Esophagus squamous epithelium (tissue), 5 donors: ENCODE results near the gene SLC25A48. TPM values are rescaled to one million over a fixed set of nuclear protein-coding genes. Genes with fewer than 3 reads are reported as not detected.
"Not testable (repeated sequence)": the region's sequence is repeated elsewhere in the genome, so short reads cannot be mapped to it uniquely, and the experiment has no call there.

Experiments
- DNase-seq: peaks from one replicate; lab custom pipeline; 2025; lab: John Stamatoyannopoulos, UW
- H3K27ac ChIP-seq, 4 donors: fragments of 200-600 bp; sonication (generic); one replicate each; pipeline ENCODE4 v1.5.1; 2016 to 2019; ENCODE audit warnings: mild to moderate bottlenecking in 1 of 4
- H3K27me3 ChIP-seq, 4 donors: fragments of 200-600 bp; sonication (generic); 1 replicate in 3 of 4; 2 replicates in 1 of 4; pipeline versions ENCODE4 v1.5.1 to v1.6.0; 2017 to 2021; ENCODE audit warnings: antibody characterized with exemption in 1 of 4
- H3K36me3 ChIP-seq, 3 donors: fragments of 200-600 bp; sonication (generic); one replicate each; pipeline ENCODE4 v1.5.1; 2016 to 2019
- H3K4me1 ChIP-seq, 3 donors: fragments of 200-600 bp; sonication (generic); one replicate each; pipeline ENCODE4 v1.5.1; 2017 to 2019
- H3K4me3 ChIP-seq, 4 donors: fragments of 200-600 bp; sonication (generic); 1 replicate in 3 of 4; 2 replicates in 1 of 4; pipeline ENCODE4 v1.5.1; 2016 to 2019; ENCODE audit warnings: mild to moderate bottlenecking in 2 of 4, moderate library complexity in 1 of 4
- H3K9me3 ChIP-seq, 3 donors: fragments of 200-600 bp; sonication (generic); one replicate each; pipeline ENCODE4 v1.5.1; 2016 to 2019
- CTCF ChIP-seq, 6 experiments: fragments of 450-650 bp in 4 of 6; fragments of 200-600 bp in 2 of 6; sonication (generic) in 2 of 6; IDR thresholded peaks; one replicate each; pipeline ENCODE4 v1.5.1; 2016 to 2019; ENCODE audit warnings: antibody characterized with exemption in 6 of 6, mild to moderate bottlenecking in 4 of 6, moderate library complexity in 4 of 6
- POLR2A ChIP-seq, 4 donors: fragments of 450-650 bp; IDR thresholded peaks; one replicate each; pipeline ENCODE4 v1.6.1; 2017; ENCODE audit warnings: antibody characterized with exemption in 4 of 4, mild to moderate bottlenecking in 4 of 4, moderate library complexity in 3 of 4
- WGBS, 2 donors: methylation state at CpG; one replicate each; pipeline ENCODE4 v1.1.5; 2018; 5-methylcytosine and 5-hydroxymethylcytosine counted together
- intact Hi-C: fragments of 100-400 bp; cut with DNase I; formaldehyde crosslinking; loops from one replicate; pipeline ENCODE4 v1.15.0; 2022
- total RNA-seq, 4 donors: library from RNA; depleted of rRNA; stranded (reverse); fragments of >200 nt; gene quantifications; one replicate each; pipeline ENCODE4 v1.1.0, GENCODE V29; 2016
- donor health status: DM: yes; HTN: yes; CAD: no.

SLC25A48 gene
- total RNA-seq, 4 donors from 2014 or later = 0.19 to 1.3 (median 0.48) TPM

- H3K4me3 ChIP-seq = no peak overlapping the region
- peaks cover 0 to 85% (median 0%) of the 10 kb centered on the region in 4 donors for H3K27me3 ChIP-seq
- DNase-seq = no peak
- 55 to 62% methylated on average over 3 to 7 of the region's 7 CpGs for WGBS, 2 donors
- H3K27ac ChIP-seq = no peak overlapping the region
- H3K4me1 ChIP-seq = peaks cover 9 to 14% (median 10%) of the 10 kb centered on the region in 3 donors
- H3K36me3 ChIP-seq = no peaks in the 10 kb centered on the region
- intact Hi-C loops = no loop called here
- TF ChIP-seq CTCF (IDR thresholded peaks at IDR 0.05) = no peak
- TF ChIP-seq POLR2A (IDR thresholded peaks at IDR 0.05) = no peak
- peaks cover 0 to 8% (median 0%) of the 10 kb centered on the region in 3 donors for H3K9me3 ChIP-seq
Measured at GRCh38 chr5:135835766-135836165, 1.3 kb downstream of the SLC25A48 start.

DNA sequence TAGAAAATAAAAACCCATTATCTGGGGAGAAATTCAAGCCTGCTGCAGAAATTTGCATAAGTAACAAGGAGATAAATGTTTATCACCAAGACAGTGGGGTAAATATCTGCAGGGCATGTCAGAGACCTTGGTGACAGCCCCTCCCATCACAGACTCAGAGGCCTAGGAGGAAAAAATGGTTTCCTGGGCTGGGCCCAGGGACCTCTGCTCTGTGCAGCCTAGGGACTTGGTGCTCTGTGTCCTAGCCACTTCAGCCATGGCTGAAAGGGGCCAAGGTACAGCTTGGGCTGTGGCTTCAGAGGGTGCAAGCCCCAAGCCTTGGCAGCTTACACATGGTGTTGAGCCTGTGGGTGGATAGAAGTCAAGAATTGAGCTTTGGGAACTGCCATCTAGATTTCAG is 3.9 kb downstream of the SLC25A48 start:
- Histone ChIP-seq H3K27me3 (peaks cover 0 to 78% (median 0%) of the 10 kb centered on the region in 4 donors), H3K4me1 (peaks cover 9 to 14% (median 10%) of the 10 kb centered on the region in 3 donors)
- DNase-seq, H3K9me3 ChIP-seq, H3K36me3 ChIP-seq, H3K4me3 ChIP-seq, intact Hi-C loops, H3K27ac ChIP-seq: not testable (repeated sequence)

GRCh38 chr5:135839566-135839965 is 5.1 kb downstream of the SLC25A48 start:
- Histone ChIP-seq H3K4me1 (peaks cover 4 to 8% (median 7%) of the 10 kb centered on the region in 3 donors), H3K36me3 (no peaks in the 10 kb centered on the region), H3K27ac (no peak overlapping the region), H3K9me3 (peaks cover 0 to 8% (median 0%) of the 10 kb centered on the region in 3 donors), H3K4me3 (no peak overlapping the region), H3K27me3 (peaks cover 0 to 66% (median 0%) of the 10 kb centered on the region in 4 donors)
- intact Hi-C loops = no loop called here
- no peak for DNase-seq
- 65 to 70% methylated on average over 4 of the region's 4 CpGs for WGBS, 2 donors
- no peak for TF ChIP-seq CTCF (IDR thresholded peaks at IDR 0.05)
- TF ChIP-seq POLR2A (IDR thresholded peaks at IDR 0.05) = no peak

DNA sequence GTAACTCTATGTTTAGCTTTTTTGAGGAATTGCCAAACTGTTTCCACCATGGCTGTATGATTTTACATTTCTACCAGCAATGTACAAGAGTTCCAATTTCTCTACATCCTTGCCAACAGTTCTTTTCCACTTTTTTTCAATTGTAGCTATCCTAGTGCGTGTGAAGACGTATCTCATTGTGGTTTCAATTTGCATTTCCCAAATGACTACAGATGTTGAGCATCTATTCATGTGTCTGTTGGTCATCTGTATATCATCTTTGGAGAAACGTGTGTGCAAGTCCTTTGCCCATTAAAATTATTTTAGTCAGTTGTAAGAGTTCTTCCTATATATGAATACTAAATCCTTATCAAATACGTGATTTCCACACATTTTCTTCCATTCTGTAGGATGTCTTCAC is 6.5 kb downstream of the SLC25A48 start:
- Histone ChIP-seq H3K36me3 (no peaks in the 10 kb centered on the region), H3K4me3 (no peak overlapping the region), H3K9me3 (peaks cover 0 to 8% (median 0%) of the 10 kb centered on the region in 3 donors), H3K4me1 (no peaks in the 10 kb centered on the region), H3K27ac (no peak overlapping the region), H3K27me3 (peaks cover 0 to 52% (median 0%) of the 10 kb centered on the region in 4 donors)
- DNase-seq = no peak
- 72 to 74% methylated on average over 4 of the region's 4 CpGs for WGBS, 2 donors
- intact Hi-C loops = no loop called here
- TF ChIP-seq CTCF (IDR thresholded peaks at IDR 0.05) = no peak
- TF ChIP-seq POLR2A (IDR thresholded peaks at IDR 0.05) = no peak

DNA sequence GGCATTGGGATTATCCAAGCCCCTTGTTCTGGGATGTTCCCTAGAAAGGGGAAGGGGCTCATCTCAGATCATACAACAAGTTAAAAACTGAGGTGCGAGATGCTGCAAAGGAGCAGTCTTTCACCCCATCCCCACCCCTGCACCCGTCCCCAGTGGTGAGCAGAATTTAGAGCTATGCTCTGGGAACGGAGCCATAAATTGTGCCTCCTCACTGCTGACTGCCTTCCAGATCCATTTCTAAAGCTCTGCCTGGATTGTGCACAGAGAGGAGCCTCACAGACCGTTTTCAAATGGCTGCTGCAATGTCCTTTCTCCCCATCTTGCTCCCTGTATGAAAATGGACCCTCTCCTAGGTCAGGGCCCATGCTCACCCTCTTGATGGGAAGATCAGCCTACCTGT is 8.3 kb downstream of the SLC25A48 start:
- intact Hi-C loops = no loop called here
- TF ChIP-seq CTCF (IDR thresholded peaks at IDR 0.05) = no peak
- TF ChIP-seq POLR2A (IDR thresholded peaks at IDR 0.05) = no peak
- Histone ChIP-seq H3K4me3 (no peak overlapping the region), H3K27ac (no peak overlapping the region), H3K27me3 (peaks cover 0 to 39% (median 0%) of the 10 kb centered on the region in 4 donors), H3K36me3 (no peaks in the 10 kb centered on the region), H3K9me3 (peaks cover 0 to 8% (median 0%) of the 10 kb centered on the region in 3 donors), H3K4me1 (no peaks in the 10 kb centered on the region)
- no peak for DNase-seq
- 64% methylated on average over 4 of the region's 4 CpGs; no CpG with 5 or more reads in 1 of the 2 donors for WGBS, 2 donors
